ELF-1 (cell line): Measurements from ENCODE around the gene NCEH1.

Source experiments
- DNase-seq: peaks from one replicate; pipeline ENCODE4 v3.0.0-alpha.2; 2016; ENCODE audit warnings: low read depth, low spot score

Gene NCEH1

GRCh38 chr3:172646439-172647015 lies 64.3 kb downstream of the NCEH1 start:
- DNase-seq: no peak

DNA sequence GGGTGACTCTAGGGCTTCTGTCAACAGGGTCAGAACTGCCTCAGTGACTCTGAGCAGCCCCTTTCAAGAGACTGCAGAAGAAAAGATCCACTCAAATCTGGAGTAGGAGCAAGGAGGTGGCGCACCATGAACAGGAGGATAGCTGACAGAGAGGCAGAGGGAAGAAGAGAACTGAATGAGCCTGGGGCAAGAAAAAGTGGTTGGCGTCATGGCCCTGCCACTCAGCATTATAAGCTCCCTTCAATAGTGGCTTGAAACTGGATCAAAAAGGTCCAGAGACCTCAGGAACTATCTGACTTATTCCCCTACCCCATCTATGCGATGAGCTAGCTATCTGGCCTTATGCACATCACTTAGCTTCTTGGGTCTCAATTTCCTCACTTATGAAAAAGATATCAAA lies 66.6 kb downstream of the NCEH1 start:
- no peak for DNase-seq

DNA sequence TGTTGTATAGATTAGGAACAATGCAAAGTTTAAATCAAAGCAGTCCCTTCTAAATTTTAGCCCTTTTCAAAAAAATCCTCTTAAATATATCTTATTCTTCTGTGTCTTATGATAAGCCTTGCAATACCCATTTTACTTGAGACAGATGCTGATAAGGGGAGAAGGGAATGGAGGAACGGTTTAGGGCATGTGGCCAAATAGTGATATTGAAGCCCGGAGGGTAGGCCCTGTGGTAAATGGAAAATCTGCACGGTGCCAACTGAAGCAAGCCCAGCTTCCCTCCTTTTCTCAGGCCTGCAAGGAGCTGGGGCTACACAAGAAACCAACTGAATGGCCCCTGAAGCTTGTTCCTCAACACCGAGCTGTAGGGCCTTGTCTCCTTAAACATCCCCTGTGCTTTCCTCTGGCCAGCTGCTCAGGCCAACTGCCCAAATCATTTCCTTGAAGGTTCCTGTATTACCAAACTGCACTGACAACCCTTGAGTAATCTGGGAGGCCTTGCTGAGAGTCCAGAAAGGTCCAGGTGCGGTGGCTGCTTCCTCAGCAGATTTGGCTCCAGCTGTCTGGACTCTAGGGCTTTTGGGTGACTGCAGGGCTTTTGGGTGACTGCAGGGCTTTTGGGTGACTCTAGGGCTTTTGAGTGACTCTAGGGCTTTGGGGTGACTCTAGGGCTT lies 67.2 kb downstream of the NCEH1 start:
- no peak for DNase-seq

- no peak for DNase-seq
These were observed 69.6 kb downstream of the NCEH1 start for GRCh38 chr3:172641291-172641690.

GRCh38 chr3:172640751-172641150 lies 70.1 kb downstream of the NCEH1 start:
- no peak for DNase-seq

- DNase-seq: no peak
These were observed 75.3 kb downstream of the NCEH1 start for GRCh38 chr3:172635588-172635987.

DNA sequence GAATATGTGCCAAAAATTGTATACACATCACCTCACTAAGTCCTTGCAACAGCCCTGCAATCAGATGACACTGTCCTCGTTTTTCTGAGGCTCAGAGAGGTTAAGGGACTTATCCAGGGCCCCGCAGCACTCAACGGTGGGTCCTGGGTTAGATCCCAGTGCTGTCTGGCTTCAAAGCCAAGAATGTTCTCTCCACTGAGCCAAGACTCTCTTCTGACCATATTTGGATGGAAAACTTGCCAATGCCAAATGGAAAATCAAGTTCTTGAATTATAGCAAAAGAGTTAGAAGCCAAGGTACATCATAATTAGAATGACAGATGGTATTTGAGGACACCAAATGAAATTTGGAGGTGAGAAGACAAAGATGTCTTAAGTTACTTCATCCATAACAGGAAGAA lies 75.9 kb downstream of the NCEH1 start:
- no peak for DNase-seq

DNA sequence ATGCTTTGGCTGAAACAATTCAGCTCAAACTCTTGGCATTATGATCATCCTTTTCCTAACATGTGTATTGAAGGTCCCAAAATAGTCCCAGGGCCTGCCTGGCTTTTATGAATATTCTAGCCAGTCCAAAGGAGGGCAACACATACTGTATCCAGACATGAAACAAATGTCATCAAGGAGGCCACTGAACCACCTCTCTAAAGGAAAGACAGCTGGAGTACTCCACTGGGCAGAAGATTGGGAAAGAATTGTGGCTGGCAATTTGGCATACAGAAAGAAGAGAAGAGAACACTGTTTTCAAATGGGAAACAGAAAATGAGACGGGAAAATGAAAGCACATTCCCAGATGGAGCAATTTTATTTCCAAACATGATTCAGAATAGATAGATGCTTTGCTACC lies 80.6 kb downstream of the NCEH1 start:
- DNase-seq: no peak

GRCh38 chr3:172629470-172629869 lies 81.4 kb downstream of the NCEH1 start:
- DNase-seq: no peak

DNA sequence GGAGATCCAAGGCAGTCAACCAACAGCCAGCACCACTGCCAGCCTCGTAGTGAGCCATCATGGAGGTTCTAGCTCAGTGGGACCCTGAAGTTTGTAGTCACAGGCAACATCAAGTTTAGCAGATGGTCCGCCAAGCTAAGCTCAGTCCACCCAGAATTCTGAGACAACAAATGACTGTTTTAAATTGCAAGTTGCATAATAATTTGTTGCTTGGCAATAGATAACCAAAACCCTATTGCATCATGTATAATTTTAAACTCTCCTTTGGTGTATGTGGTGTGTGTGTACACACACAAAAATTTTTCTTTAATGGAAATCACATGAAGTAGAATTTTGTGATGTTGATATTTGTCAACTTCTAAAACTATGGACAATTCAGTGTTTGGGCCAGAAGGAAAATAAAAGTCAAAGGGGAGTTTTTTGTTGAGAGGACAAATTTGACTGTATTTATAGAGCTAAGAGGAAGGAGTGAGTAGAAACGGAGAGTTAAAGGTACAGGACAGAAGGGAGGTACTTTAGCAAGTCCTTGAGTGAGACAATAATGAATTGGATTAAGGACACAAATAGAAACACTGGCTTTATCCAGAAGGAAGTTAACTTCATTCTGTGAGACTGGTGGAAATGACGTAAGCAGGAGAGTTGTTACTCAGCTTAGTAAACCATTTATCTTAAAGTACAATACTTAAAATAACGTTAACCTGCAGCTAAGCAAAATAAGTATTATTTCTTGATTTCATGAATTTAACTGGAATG lies 83.6 kb downstream of the NCEH1 start:
- no peak for DNase-seq

DNA sequence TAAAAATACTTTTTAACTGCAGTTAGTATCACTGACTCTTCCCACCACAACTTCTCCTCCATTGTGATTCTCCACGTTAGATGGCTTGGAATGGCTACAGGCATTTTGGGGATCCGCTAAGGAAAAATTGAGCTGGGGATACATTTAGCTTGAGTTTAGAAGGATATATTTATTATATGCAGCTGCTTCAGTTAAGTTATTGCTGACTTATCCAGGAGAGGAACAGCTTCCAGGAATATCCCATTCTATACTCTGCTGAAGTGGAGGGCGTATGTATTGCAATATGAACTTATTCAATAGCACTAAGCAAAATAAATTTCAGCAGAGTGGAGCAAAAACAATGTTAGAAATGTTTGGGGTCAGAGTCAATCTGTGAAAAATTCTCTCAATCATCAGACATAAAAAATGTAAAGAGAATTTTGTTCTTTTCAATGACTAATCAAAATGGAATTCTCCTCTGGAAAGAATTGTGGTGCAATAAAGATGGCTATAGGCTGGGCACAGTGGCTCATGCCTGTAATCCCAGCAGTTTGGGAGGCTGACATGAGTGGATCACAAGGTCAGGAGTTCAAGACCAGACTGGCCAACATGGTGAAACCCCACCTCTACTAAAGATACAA lies 84.7 kb downstream of the NCEH1 start:
- DNase-seq: no peak

GRCh38 chr3:172625404-172625803 lies 85.5 kb downstream of the NCEH1 start:
- no peak for DNase-seq

DNA sequence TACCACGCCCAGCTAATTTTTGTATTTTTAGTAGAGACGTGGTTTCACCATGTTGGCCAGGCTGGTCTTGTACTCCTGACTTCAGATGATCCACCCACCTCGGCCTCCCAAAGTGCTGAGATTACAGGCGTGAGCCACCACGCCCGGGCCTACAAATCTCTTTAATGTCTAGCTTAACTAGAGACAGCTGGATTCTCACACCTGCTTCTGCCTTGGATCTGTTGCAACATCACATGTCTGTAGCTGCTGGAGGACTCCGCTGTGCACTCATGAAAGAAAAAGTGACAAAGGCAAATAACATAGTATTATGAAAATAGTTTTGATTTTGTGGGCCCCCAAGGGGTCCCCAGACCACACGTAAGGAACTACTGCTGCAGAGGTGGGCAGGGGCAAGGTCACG lies 85.9 kb downstream of the NCEH1 start:
- no peak for DNase-seq

DNA sequence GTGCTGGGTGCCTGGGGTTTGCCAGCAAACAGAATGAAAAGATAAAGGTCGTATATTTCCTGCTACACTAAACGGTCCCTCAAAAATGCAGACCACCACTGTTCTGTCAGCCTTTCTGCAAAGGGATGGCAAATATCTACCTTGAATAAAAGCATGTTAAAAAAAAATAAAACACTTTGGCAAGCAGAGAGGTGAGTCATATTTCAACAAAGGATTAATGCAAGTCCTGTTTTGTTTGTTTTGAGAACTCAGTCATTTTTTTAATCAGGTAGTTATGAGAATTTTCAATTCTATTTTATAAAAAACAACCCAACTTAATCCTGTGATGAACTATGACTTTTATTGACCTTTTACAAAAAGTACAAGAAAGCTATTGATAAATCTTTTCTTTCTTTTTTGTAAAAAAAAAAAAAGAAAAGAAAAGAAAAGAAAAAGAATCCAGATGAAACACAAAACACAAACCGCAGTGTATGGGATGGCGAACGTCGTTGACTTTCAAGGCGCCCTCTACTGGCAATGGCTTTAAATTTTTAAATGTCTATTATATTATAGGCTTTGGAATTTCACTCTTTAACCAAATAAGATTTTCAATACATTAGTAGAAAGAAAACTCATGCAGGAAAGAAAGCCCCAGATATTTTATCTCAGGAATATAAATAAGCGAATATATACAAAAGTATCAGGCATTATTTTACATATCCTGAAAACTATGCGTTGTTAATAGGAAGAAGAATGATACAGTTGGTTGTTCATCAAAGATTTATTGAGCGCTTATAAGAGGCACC lies 87.8 kb downstream of the NCEH1 start:
- DNase-seq: no peak

- no peak for DNase-seq
These were observed 88.7 kb downstream of the NCEH1 start for GRCh38 chr3:172622156-172622555.

DNA sequence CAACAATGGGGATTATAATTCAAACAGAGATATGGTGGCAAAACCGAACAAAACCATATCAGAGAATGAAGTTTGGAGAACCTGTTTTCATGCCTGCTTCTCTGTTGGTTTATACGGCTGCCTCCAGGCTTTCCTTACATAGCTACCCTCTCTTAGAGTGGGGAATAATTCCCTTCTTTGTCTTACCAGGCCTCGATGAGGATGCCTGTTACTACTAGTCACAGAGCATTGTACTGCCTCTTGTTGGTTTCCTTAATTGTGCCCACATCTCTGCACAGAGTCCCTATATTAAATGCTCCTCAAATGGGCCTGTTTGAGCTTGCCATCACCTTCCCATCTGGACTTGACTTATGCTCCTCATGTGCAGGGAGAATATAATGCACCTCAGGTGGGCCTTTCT lies 92.9 kb downstream of the NCEH1 start:
- DNase-seq: no peak

DNA sequence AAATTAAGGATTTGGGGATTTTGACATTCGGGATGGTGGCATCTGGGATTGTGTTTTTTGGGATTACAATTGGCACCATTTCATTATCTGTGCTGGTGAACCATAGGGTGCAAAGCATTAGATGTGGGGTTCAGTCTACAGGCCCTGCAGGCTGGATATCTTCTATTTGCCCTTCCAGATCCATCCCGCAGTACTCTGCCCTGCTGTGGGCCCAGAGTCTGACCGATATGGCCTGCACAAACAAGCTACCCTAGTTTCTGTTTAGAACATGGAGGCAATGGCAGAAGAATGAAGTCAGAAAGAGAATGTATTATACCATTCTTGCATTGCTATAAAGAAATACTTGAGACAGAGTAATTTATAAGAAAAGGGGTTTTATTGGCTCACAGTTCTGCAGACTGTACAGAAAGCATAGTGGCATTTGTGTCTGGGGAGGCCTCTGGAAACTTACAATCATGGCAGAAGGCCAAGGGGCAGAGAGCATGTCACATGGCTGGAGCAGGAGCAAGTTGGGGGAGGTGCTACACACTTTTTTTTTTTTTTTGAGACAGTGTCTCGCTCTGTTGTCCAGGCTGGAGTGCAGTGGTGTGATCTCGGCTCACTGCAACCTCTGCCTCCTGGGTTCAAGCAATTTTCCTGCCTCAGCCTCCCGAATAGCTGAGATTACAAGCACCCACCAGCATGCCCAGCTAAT lies 93.7 kb downstream of the NCEH1 start:
- DNase-seq: no peak

GRCh38 chr3:172616031-172616461 lies 94.8 kb downstream of the NCEH1 start:
- no peak for DNase-seq

DNA sequence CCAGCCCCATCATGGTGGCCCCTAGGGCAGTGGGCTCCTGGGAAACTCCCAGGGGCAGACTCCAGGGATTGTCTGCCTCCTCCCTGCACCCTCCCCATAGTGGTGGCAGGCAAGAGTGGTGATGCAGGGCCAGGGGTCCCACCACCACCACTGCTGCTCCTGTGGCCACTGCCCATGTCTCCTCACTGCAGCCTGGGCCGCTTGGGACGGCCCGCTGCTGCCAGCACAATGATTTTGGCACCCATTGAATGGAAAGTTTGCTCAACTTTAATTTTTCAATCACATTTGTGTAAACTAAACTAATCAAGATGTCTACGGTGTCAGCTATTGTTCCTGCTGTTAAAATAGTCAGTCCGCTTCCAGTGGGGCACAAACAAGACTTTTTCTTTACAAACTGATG lies 95.6 kb downstream of the NCEH1 start:
- DNase-seq: no peak

DNA sequence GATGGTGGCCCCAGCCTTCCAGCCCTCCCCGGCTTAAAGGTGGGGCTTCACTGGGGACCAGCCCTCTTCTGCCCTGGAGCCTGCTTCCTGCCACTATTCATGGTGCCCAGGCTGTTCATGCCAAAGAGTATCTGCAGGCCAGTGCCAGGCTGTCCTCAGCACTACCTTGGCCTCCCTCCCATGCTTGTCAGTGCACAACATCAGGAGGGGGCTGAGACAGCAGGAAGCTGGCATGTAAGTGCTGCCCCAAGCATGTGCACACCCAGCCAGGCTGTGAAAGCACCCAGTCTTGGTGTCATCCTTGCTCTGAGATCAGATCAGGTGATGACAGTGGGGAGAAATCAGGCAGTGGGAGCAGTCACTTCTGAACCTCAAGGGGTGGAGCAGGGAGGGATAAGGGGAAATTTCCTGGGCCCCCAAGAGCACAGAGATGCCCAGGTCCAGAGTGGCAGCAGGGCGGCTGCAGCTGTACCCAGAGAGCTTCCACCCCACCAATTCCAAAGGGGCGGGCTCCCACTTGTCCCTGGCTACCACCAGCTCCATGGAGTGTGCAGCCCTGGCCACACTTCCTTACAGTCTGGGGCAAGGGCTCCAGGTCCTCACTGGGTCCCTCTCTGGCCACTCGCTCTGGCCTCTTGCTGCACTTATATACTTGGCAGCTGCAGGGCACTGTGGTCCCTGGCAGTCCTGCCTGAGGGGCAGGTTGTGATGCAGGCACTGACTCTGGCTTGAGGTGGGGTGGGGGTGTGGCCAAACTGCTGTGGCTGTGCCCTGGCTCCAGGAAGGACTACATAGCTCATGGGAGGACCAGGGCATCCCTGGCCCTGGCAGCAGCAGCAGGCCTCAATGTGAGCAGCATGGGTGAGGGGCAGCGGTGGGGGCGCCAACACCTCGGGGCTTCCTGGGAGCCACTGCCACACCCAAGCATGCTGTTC lies 96.3 kb downstream of the NCEH1 start:
- DNase-seq: no peak
